GM12873 (cell line): ENCODE results near the gene LUC7L.

ENCODE experiments used
- CTCF ChIP-seq: IDR thresholded peaks from 2 replicates; pipeline ENCODE4 v1.5.1; 2012; ENCODE audit warnings: low read depth, mild to moderate bottlenecking, moderate library complexity, low read length, control low read depth; ENCODE audit not compliant: insufficient read depth; ENCODE audit errors: missing control alignments

LUC7L gene

GRCh38 chr16:164827-165538 is 64.3 kb downstream of the LUC7L start:
- TF ChIP-seq CTCF, result no peak

- TF ChIP-seq CTCF, result no peak
Observed at GRCh38 chr16:162271-162991, 66.8 kb downstream of the LUC7L start.

- TF ChIP-seq CTCF, result no peak
Observed at GRCh38 chr16:160691-161190, 68.5 kb downstream of the LUC7L start.

GRCh38 chr16:159136-159849 is 70.0 kb downstream of the LUC7L start:
- TF ChIP-seq CTCF, result no peak

- no peak for TF ChIP-seq CTCF
Observed at GRCh38 chr16:155031-155398, 74.2 kb downstream of the LUC7L start.

GRCh38 chr16:154217-155030 is 74.8 kb downstream of the LUC7L start:
- no peak for TF ChIP-seq CTCF
